HG03066 (cell line): Measurements from ENCODE around the gene SLC17A7.
A peak's percentile ranks its signal among the peaks of the same experiment; 100 is the strongest.
"Not testable (repeated sequence)": the region's sequence is repeated elsewhere in the genome, so short reads cannot be mapped to it uniquely, and the experiment has no call there.

Experiments
- ATAC-seq: cut with Tn5 transposase; IDR thresholded peaks from one replicate; pipeline ENCODE4 v1.9.1; 2021; ENCODE audit warnings: low read depth; ENCODE audit not compliant: unreplicated experiment

SLC17A7 gene

GRCh38 chr19:49445997-49446396 lies 4.7 kb upstream of the SLC17A7 start:
- ATAC-seq = no peak

GRCh38 chr19:49444100-49444700 lies 2.9 kb upstream of the SLC17A7 start:
- not testable (repeated sequence) for ATAC-seq

- ATAC-seq = peak; percentile 84
Observed at GRCh38 chr19:49443366-49444099, 2.2 kb upstream of the SLC17A7 start.

- ATAC-seq = peak; percentile 9
Observed at GRCh38 chr19:49442771-49443365, 1.5 kb upstream of the SLC17A7 start.

GRCh38 chr19:49442354-49442753 lies 1.0 kb upstream of the SLC17A7 start:
- ATAC-seq = no peak

GRCh38 chr19:49441960-49442350 lies 628 bp upstream of the SLC17A7 start:
- no peak for ATAC-seq

GRCh38 chr19:49440439-49441209 lies 703 bp downstream of the SLC17A7 start:
- ATAC-seq = no peak

- no peak for ATAC-seq
Observed at GRCh38 chr19:49439836-49440235, 1.5 kb downstream of the SLC17A7 start.

- no peak for ATAC-seq
Observed at GRCh38 chr19:49438261-49438660, 3.1 kb downstream of the SLC17A7 start.

GRCh38 chr19:49437231-49437630 lies 4.1 kb downstream of the SLC17A7 start:
- ATAC-seq = no peak

- ATAC-seq = no peak
Observed at GRCh38 chr19:49436381-49437017, 4.8 kb downstream of the SLC17A7 start.

GRCh38 chr19:49435670-49436069 lies 5.7 kb downstream of the SLC17A7 start:
- no peak for ATAC-seq

GRCh38 chr19:49434907-49435583 lies 6.3 kb downstream of the SLC17A7 start:
- ATAC-seq = no peak

GRCh38 chr19:49433240-49433901 lies 8.0 kb downstream of the SLC17A7 start:
- no peak for ATAC-seq

- no peak for ATAC-seq
Observed at GRCh38 chr19:49432141-49433073, 8.9 kb downstream of the SLC17A7 start.

- no peak for ATAC-seq
Observed at GRCh38 chr19:49431330-49431749, 10.0 kb downstream of the SLC17A7 start.

GRCh38 chr19:49430678-49431329 lies 10.5 kb downstream of the SLC17A7 start:
- ATAC-seq = no peak

- no peak for ATAC-seq
Observed at GRCh38 chr19:49430172-49430677, 11.1 kb downstream of the SLC17A7 start.
